Smooth muscle cell (in vitro differentiated cells): Measurements from ENCODE around the gene STRADA. TPM values are rescaled to one million over a fixed set of nuclear protein-coding genes. Genes with fewer than 3 reads are reported as not detected.

Experiments
- DNase-seq: peaks from one replicate; lab custom pipeline; 2025; ENCODE audit not compliant: unreplicated experiment; lab: John Stamatoyannopoulos, UW
- H2AFZ ChIP-seq: fragments of 200-600 bp; sonication (generic); 2 replicates; pipeline ENCODE4 v1.6.0; 2016; ENCODE audit warnings: antibody characterized with exemption, low read depth, mild to moderate bottlenecking
- H3F3A ChIP-seq: fragments of 200-600 bp; sonication (generic); 2 replicates; pipeline ENCODE4 v1.6.0; 2017; ENCODE audit warnings: antibody characterized with exemption, low read depth
- H3K27ac ChIP-seq: fragments of 200-600 bp; sonication (generic); 2 replicates; pipeline ENCODE4 v1.5.1; 2016; ENCODE audit warnings: low read depth, mild to moderate bottlenecking
- H3K27me3 ChIP-seq: fragments of 200-600 bp; sonication (generic); 2 replicates; pipeline ENCODE4 v1.6.1; 2016; ENCODE audit warnings: low read depth, mild to moderate bottlenecking
- H3K36me3 ChIP-seq: fragments of 200-600 bp; sonication (generic); 2 replicates; pipeline ENCODE4 v1.5.1; 2016; ENCODE audit warnings: low read depth
- H3K4me1 ChIP-seq: fragments of 200-600 bp; sonication (generic); 2 replicates; pipeline ENCODE4 v1.5.1; 2016; ENCODE audit warnings: low read depth
- H3K4me2 ChIP-seq: fragments of 200-600 bp; sonication (generic); 2 replicates; pipeline ENCODE4 v1.6.0; 2016; ENCODE audit warnings: mild to moderate bottlenecking
- H3K4me3 ChIP-seq: fragments of 200-600 bp; sonication (generic); 2 replicates; pipeline ENCODE4 v1.5.1; 2016; ENCODE audit warnings: mild to moderate bottlenecking
- H3K79me2 ChIP-seq: fragments of 200-600 bp; sonication (generic); 2 replicates; pipeline ENCODE4 v1.6.0; 2016; ENCODE audit warnings: low read depth, mild to moderate bottlenecking
- H3K9ac ChIP-seq: fragments of 200-600 bp; sonication (generic); 2 replicates; pipeline ENCODE4 v1.6.0; 2016; ENCODE audit warnings: low read depth
- H3K9me3 ChIP-seq: fragments of 200-600 bp; sonication (generic); replicated peaks from 2 replicates; pipeline ENCODE4 v1.5.1; 2016; ENCODE audit warnings: low read depth
- H4K20me1 ChIP-seq: fragments of 200-600 bp; sonication (generic); 2 replicates; pipeline ENCODE4 v1.6.0; 2016; ENCODE audit warnings: low read depth
- WGBS: methylation state at CpG from one replicate; pipeline ENCODE4 v1.1.7; 2016; ENCODE audit warnings: low lambda C conversion rate; 5-methylcytosine and 5-hydroxymethylcytosine counted together
- polyA plus RNA-seq: library from polyadenylated mRNA; unstranded; fragments of >200 nt; fragmentation: Nextera tagmentation; extraction: Ambion mirVana; gene quantifications from 2 replicates; pipeline ENCODE4 v1.2.1, GENCODE V29; 2016
- total RNA-seq: library from RNA; depleted of rRNA; stranded (reverse); fragments of >200 nt; gene quantifications from 2 replicates; pipeline ENCODE4 v1.2.3, GENCODE V29; 2014
- TF ChIP-seq, protein P1 (sequence below): fragments of 200-600 bp; sonication (generic); IDR thresholded peaks from 2 replicates; pipeline ENCODE4 v1.5.1; 2017; ENCODE audit warnings: borderline replicate concordance, mild to moderate bottlenecking, antibody characterized with exemption; ENCODE audit not compliant: insufficient read depth, poor library complexity, severe bottlenecking

The STRADA gene
- total and polyA plus RNA-seq, 2 experiments from 2014 or later: 13.6 to 26.8 TPM

DNA sequence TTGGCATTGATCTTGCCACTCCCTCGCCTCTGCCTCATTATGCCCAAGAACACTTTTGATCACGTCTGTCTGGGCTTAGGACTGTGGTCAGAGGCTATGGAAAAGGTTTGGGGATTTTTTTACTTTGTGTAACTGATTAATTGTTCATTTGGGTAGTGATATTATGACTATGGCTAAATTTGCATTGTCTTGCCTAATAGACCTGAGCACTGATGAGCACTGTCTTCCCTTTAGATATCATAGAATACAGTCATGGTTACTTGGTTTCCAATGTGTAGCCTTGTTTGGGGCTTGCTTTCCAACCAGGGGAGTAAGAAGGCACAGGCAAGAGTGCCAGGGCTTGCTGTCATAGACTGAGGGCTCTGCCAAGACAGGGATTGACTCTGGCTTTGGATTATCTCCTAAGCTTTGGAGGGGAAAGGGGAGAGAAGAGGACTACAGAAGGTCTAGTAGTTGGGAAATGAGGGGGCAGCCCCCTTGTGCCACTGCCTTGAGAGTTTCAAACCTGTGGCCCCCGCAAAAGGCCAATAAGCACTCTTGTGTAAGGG, 55.4 kb downstream of the STRADA start:
- 89% methylated on average over 3 of the region's 3 CpGs for WGBS
- DNase-seq: no peak

DNA sequence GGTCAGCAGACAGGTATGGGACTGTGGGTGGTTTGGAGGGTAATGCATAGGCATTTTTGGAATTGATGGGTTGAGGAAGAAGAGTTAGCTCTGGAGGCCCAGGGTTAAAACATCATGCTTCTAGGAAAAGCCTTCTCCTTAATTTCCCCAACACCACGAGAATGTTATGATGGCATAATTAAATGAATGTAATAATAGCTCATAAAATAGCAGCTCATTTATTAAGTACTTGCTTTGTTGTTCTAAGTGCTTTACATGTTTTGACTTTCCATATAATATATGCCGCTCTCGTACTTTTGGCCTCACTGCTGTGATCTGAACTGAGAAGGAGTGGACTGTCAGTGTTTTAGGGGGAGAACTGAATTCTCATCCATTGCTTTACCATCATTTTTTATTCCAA, 56.0 kb downstream of the STRADA start:
- Histone ChIP-seq H3K36me3 (peaks cover 5% of the 10 kb centered on the region), H3K27me3 (no peaks in the 10 kb centered on the region), H3K79me2 (no peaks in the 10 kb centered on the region), H3K4me2 (no peak overlapping the region), H2AFZ (no peak overlapping the region), H4K20me1 (no peaks in the 10 kb centered on the region), H3K4me3 (no peak overlapping the region), H3K9me3 (no peaks in the 10 kb centered on the region), H3F3A (no peaks in the 10 kb centered on the region), H3K9ac (no peak overlapping the region), H3K27ac (no peak overlapping the region), H3K4me1 (no peaks in the 10 kb centered on the region)
- no peak for DNase-seq
- WGBS: 98% methylated on average over 3 of the region's 3 CpGs
- TF ChIP-seq, protein P1, sequence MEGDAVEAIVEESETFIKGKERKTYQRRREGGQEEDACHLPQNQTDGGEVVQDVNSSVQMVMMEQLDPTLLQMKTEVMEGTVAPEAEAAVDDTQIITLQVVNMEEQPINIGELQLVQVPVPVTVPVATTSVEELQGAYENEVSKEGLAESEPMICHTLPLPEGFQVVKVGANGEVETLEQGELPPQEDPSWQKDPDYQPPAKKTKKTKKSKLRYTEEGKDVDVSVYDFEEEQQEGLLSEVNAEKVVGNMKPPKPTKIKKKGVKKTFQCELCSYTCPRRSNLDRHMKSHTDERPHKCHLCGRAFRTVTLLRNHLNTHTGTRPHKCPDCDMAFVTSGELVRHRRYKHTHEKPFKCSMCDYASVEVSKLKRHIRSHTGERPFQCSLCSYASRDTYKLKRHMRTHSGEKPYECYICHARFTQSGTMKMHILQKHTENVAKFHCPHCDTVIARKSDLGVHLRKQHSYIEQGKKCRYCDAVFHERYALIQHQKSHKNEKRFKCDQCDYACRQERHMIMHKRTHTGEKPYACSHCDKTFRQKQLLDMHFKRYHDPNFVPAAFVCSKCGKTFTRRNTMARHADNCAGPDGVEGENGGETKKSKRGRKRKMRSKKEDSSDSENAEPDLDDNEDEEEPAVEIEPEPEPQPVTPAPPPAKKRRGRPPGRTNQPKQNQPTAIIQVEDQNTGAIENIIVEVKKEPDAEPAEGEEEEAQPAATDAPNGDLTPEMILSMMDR: no peak

More for the DNA sequence above, 55.4 kb downstream of the STRADA start:
- Histone ChIP-seq H3K9me3 (no peaks in the 10 kb centered on the region), H3F3A (no peaks in the 10 kb centered on the region), H3K79me2 (no peaks in the 10 kb centered on the region), H3K27ac (no peak overlapping the region), H3K36me3 (peaks cover 5% of the 10 kb centered on the region), H3K9ac (no peak overlapping the region), H3K4me2 (no peak overlapping the region), H3K4me1 (no peaks in the 10 kb centered on the region), H3K27me3 (no peaks in the 10 kb centered on the region), H2AFZ (no peak overlapping the region), H3K4me3 (no peak overlapping the region), H4K20me1 (no peaks in the 10 kb centered on the region)
- TF ChIP-seq, protein P1: no peak

DNA sequence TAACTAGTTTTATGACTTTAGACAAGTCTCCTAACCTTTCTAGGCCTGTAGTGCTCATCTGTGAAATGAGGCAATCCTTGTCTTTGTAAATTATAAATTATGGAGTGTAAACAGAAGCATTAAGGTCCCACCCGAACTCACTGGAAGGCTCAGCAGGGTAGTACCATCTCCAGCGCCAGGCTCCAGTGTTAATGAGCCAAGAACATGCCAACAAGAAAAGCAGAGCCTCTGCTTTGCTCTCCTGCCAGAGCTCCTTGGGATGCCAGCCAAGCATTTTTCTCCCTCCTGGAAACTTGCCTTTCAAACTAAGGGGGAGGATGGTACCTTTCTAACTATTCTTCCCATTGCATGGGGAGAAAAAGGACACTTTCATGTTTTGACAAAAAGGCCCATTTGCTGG, 56.6 kb downstream of the STRADA start:
- Histone ChIP-seq H3F3A (no peaks in the 10 kb centered on the region), H3K9me3 (no peaks in the 10 kb centered on the region), H3K4me3 (no peak overlapping the region), H4K20me1 (no peaks in the 10 kb centered on the region), H3K4me1 (no peaks in the 10 kb centered on the region), H3K27me3 (no peaks in the 10 kb centered on the region), H3K9ac (no peak overlapping the region), H3K79me2 (no peaks in the 10 kb centered on the region), H3K4me2 (no peak overlapping the region), H3K27ac (no peak overlapping the region), H2AFZ (no peak overlapping the region), H3K36me3 (peaks cover 5% of the 10 kb centered on the region)
- TF ChIP-seq, protein P1: no peak
- DNase-seq: no peak
- 94% methylated on average over 2 of the region's 2 CpGs for WGBS

DNA sequence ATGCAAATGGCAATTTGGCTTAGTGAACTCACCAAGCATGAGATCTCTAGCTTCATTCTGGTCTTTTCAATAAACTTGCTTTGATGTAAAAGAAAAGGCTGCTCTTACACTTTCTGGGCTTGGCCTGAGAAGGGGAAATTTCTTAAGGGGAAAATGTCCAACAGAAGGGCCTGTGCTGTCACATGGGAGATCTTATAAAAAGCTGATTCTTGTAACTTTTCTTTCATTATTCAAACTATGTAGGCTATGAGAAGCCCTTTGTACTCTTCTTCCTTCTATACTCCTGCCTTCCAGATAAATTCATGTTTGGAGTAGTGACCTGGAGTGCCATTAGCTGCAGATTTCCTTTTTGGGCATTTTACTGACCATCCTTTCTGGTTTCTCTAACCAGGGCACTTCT, 58.6 kb downstream of the STRADA start:
- Histone ChIP-seq H3K4me3 (no peak overlapping the region), H3K27ac (no peak overlapping the region), H3K36me3 (peaks cover 5% of the 10 kb centered on the region)

More for the DNA sequence above, 58.6 kb downstream of the STRADA start:
- Histone ChIP-seq H3K9ac (no peak overlapping the region), H3K79me2 (no peaks in the 10 kb centered on the region), H3K9me3 (no peaks in the 10 kb centered on the region), H3K4me1 (no peaks in the 10 kb centered on the region), H3F3A (no peaks in the 10 kb centered on the region), H4K20me1 (no peaks in the 10 kb centered on the region), H2AFZ (no peak overlapping the region), H3K4me2 (no peak overlapping the region), H3K27me3 (no peaks in the 10 kb centered on the region)
- TF ChIP-seq, protein P1: no peak
- DNase-seq: no peak
